Osteocyte (in vitro differentiated cells): Measurements from ENCODE around the gene ADAMTS13. TPM values are rescaled to one million over a fixed set of nuclear protein-coding genes. Genes with fewer than 3 reads are reported as not detected.

Source experiments
- DNase-seq: peaks from one replicate; pipeline ENCODE4 v3.0.0; 2021; ENCODE audit warnings: mixed read lengths; ENCODE audit not compliant: unreplicated experiment; ENCODE audit errors: extremely low spot score
- H3K27ac Mint-ChIP-seq: one replicate; pipeline ENCODE4 v1.8.0; 2021; ENCODE audit warnings: mild to moderate bottlenecking, mixed read lengths; ENCODE audit not compliant: unreplicated experiment
- H3K27me3 Mint-ChIP-seq: one replicate; pipeline ENCODE4 v1.8.0; 2021; ENCODE audit warnings: mixed read lengths; ENCODE audit not compliant: unreplicated experiment
- H3K36me3 Mint-ChIP-seq: one replicate; pipeline ENCODE4 v1.8.0; 2021; ENCODE audit warnings: mixed read lengths; ENCODE audit not compliant: unreplicated experiment
- H3K4me1 Mint-ChIP-seq: one replicate; pipeline ENCODE4 v1.8.0; 2021; ENCODE audit warnings: mixed read lengths; ENCODE audit not compliant: unreplicated experiment
- H3K4me3 Mint-ChIP-seq: one replicate; pipeline ENCODE4 v1.8.0; 2021; ENCODE audit warnings: mild to moderate bottlenecking, moderate library complexity, mixed read lengths; ENCODE audit not compliant: unreplicated experiment
- H3K9me3 Mint-ChIP-seq: one replicate; pipeline ENCODE4 v1.8.0; 2021; ENCODE audit warnings: mixed read lengths; ENCODE audit not compliant: unreplicated experiment
- CTCF ChIP-seq: fragments of 200-600 bp; sonication (generic); IDR thresholded peaks from 2 replicates; pipeline ENCODE4 v1.5.0; 2021; ENCODE audit warnings: antibody characterized with exemption, mild to moderate bottlenecking, moderate library complexity
- total RNA-seq: library from RNA; stranded (reverse); gene quantifications from 2 replicates; pipeline ENCODE4 v1.2.1, GENCODE V29; 2021

ADAMTS13 gene
- total RNA-seq, 1 donor from 2014 or later = 8.8 TPM

GRCh38 chr9:133472277-133472645 lies 50.1 kb downstream of the ADAMTS13 start:
- H3K36me3 Mint-ChIP-seq = no peaks in the 10 kb centered on the region
- H3K4me3 Mint-ChIP-seq = no peak overlapping the region
- H3K27ac Mint-ChIP-seq = no peak overlapping the region
- no peaks in the 10 kb centered on the region for H3K4me1 Mint-ChIP-seq
- H3K9me3 Mint-ChIP-seq = no peaks in the 10 kb centered on the region
- no peak for DNase-seq
- no peaks in the 10 kb centered on the region for H3K27me3 Mint-ChIP-seq
- no peak for TF ChIP-seq CTCF

- H3K9me3 Mint-ChIP-seq = no peaks in the 10 kb centered on the region
- H3K36me3 Mint-ChIP-seq = no peaks in the 10 kb centered on the region
- TF ChIP-seq CTCF = no peak
- peaks cover 4% of the 10 kb centered on the region for H3K4me1 Mint-ChIP-seq
- no peak for DNase-seq
- H3K27me3 Mint-ChIP-seq = no peaks in the 10 kb centered on the region
- no peak overlapping the region for H3K4me3 Mint-ChIP-seq
- no peak overlapping the region for H3K27ac Mint-ChIP-seq
Observed at GRCh38 chr9:133472753-133473378, 50.7 kb downstream of the ADAMTS13 start.

GRCh38 chr9:133473743-133474142 lies 51.6 kb downstream of the ADAMTS13 start:
- Mint-ChIP-seq H3K36me3 (no peaks in the 10 kb centered on the region), H3K27me3 (no peaks in the 10 kb centered on the region), H3K4me1 (peaks cover 5% of the 10 kb centered on the region), H3K9me3 (no peaks in the 10 kb centered on the region), H3K4me3 (no peak overlapping the region), H3K27ac (no peak overlapping the region)
- no peak for DNase-seq
- TF ChIP-seq CTCF = no peak

GRCh38 chr9:133474215-133474614 lies 52.0 kb downstream of the ADAMTS13 start:
- Mint-ChIP-seq H3K4me1 (peaks cover 5% of the 10 kb centered on the region), H3K27ac (no peak overlapping the region), H3K9me3 (no peaks in the 10 kb centered on the region), H3K36me3 (no peaks in the 10 kb centered on the region), H3K27me3 (no peaks in the 10 kb centered on the region), H3K4me3 (no peak overlapping the region)
- DNase-seq = no peak
- no peak for TF ChIP-seq CTCF

- Mint-ChIP-seq H3K4me3 (no peak overlapping the region), H3K27ac (no peak overlapping the region), H3K27me3 (no peaks in the 10 kb centered on the region), H3K9me3 (no peaks in the 10 kb centered on the region), H3K36me3 (no peaks in the 10 kb centered on the region), H3K4me1 (peaks cover 9% of the 10 kb centered on the region)
- DNase-seq = no peak
- TF ChIP-seq CTCF = no peak
Observed at GRCh38 chr9:133474853-133475252, 52.7 kb downstream of the ADAMTS13 start.
